NCI-H2196 treated with DMSO at 0.1 percent for 48 hours (cell line): Measurements from ENCODE around the gene SEMA6D.

Source experiments
- DNase-seq: peaks from one replicate; lab custom pipeline; 2025; ENCODE audit not compliant: unreplicated experiment; lab: John Stamatoyannopoulos, UW

Gene SEMA6D

GRCh38 chr15:47743385-47743784, 26.1 kb downstream of the SEMA6D start:
- DNase-seq = no peak

GRCh38 chr15:47743886-47744285, 26.6 kb downstream of the SEMA6D start:
- no peak for DNase-seq

GRCh38 chr15:47744496-47744895, 27.2 kb downstream of the SEMA6D start:
- no peak for DNase-seq

- DNase-seq = no peak
These were observed 27.7 kb downstream of the SEMA6D start for GRCh38 chr15:47744973-47745372.

GRCh38 chr15:47746516-47746915, 29.2 kb downstream of the SEMA6D start:
- DNase-seq = no peak

- no peak for DNase-seq
These were observed 32.9 kb downstream of the SEMA6D start for GRCh38 chr15:47750030-47750739.

GRCh38 chr15:47750740-47751262, 33.5 kb downstream of the SEMA6D start:
- no peak for DNase-seq

GRCh38 chr15:47753591-47753990, 36.3 kb downstream of the SEMA6D start:
- DNase-seq = no peak

- no peak for DNase-seq
These were observed 37.0 kb downstream of the SEMA6D start for GRCh38 chr15:47754312-47754711.

GRCh38 chr15:47755941-47756340, 38.6 kb downstream of the SEMA6D start:
- no peak for DNase-seq

GRCh38 chr15:47756872-47757271, 39.6 kb downstream of the SEMA6D start:
- DNase-seq = no peak

- no peak for DNase-seq
These were observed 40.0 kb downstream of the SEMA6D start for GRCh38 chr15:47757331-47757730.

- no peak for DNase-seq
These were observed 45.3 kb downstream of the SEMA6D start for GRCh38 chr15:47762621-47763020.

- DNase-seq = no peak
These were observed 47.4 kb downstream of the SEMA6D start for GRCh38 chr15:47764666-47765065.

GRCh38 chr15:47766406-47766805, 49.1 kb downstream of the SEMA6D start:
- DNase-seq = no peak

- DNase-seq = no peak
These were observed 49.7 kb downstream of the SEMA6D start for GRCh38 chr15:47767035-47767434.

- DNase-seq = no peak
These were observed 51.4 kb downstream of the SEMA6D start for GRCh38 chr15:47768735-47769134.

- DNase-seq = no peak
These were observed 51.9 kb downstream of the SEMA6D start for GRCh38 chr15:47769166-47769565.

GRCh38 chr15:47773143-47773542, 55.8 kb downstream of the SEMA6D start:
- DNase-seq = no peak

- DNase-seq = no peak
These were observed 61.0 kb downstream of the SEMA6D start for GRCh38 chr15:47778263-47778770.

GRCh38 chr15:47780971-47781370, 63.7 kb downstream of the SEMA6D start:
- no peak for DNase-seq

GRCh38 chr15:47781527-47781926, 64.2 kb downstream of the SEMA6D start:
- no peak for DNase-seq

GRCh38 chr15:47784820-47785219, 67.5 kb downstream of the SEMA6D start:
- DNase-seq = no peak
